ENCODE measurements around the gene FRMD4A. TPM values are rescaled to one million over a fixed set of nuclear protein-coding genes. Genes with fewer than 3 reads are reported as not detected.

FRMD4A gene
- total RNA-seq, 1 donor from 2014 or later, result 34.6 TPM

DNA sequence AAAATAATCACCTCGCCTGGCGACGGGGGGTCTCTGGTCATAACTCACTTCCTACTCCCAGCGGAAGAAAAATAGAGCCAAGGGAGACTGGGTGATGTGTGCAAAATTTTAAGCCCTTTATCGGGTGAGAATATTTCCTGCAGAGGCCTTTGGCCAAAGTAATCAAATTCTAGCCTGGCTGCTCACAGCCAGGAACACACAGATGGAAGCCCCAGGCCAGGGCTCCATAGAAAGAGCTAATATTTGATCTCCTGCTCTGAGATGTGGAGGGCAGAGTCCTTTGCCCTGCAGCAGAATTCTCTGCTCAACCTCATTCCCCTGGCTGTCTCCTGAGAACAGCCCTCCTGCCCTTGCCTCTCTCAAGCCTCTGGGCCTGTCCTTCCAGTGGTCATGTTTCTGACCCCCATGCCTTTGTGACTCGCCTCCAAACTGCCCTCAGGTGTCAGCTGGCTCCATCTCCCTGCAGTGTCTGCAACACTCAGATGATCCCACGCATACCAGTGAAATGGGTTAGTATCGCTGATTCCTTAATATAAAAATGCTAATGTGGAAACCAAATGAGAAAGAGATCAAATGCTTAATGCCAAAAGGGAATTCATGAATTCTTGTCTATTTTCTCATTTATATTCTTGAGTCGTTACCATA lies 34.5 kb downstream of the FRMD4A start:
- no peak overlapping the region for H3K4me3 ChIP-seq (ENCODE audit: low read depth, low read length)
- DNase-seq (ENCODE audit: low read depth), result no peak
- TF ChIP-seq, protein P1, sequence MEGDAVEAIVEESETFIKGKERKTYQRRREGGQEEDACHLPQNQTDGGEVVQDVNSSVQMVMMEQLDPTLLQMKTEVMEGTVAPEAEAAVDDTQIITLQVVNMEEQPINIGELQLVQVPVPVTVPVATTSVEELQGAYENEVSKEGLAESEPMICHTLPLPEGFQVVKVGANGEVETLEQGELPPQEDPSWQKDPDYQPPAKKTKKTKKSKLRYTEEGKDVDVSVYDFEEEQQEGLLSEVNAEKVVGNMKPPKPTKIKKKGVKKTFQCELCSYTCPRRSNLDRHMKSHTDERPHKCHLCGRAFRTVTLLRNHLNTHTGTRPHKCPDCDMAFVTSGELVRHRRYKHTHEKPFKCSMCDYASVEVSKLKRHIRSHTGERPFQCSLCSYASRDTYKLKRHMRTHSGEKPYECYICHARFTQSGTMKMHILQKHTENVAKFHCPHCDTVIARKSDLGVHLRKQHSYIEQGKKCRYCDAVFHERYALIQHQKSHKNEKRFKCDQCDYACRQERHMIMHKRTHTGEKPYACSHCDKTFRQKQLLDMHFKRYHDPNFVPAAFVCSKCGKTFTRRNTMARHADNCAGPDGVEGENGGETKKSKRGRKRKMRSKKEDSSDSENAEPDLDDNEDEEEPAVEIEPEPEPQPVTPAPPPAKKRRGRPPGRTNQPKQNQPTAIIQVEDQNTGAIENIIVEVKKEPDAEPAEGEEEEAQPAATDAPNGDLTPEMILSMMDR (conservative IDR thresholded peaks at IDR 0.05; ENCODE audit: low read depth, low read length), result no peak

DNA sequence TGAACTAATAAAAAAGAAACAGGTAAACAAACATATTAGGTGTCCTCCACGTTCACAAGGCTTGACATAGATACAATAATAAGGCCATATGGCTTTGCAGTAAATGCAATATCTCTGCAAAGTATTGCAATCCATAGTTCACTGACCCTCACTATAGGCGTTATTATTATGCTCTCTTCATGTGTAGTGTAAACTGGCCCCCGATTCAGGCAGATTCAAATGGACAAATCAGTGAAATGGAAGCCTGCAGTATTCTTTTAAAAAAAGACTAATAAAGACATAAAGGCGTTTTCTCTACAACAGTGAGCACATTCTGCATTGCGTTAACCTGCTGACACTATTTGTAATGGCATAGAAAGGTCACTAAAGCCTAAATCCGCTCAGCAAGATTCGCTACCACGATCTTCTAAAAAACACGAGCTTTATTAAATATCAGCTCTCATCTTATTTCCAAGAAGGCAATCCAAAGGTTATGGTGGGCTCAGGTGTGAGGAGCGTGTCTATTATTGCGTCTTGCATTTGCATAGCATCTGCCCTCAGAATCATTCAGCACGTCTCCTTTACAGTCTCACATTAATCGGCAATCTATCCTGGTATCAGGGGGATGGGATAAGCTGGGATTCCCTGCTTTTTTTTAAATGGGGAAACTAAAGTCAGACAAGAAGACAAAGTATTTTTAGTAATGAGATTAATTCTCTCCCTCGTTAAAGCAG lies 36.2 kb downstream of the FRMD4A start:
- TF ChIP-seq, protein P1 (conservative IDR thresholded peaks at IDR 0.05; ENCODE audit: low read depth, low read length), result no peak
- H3K4me3 ChIP-seq (ENCODE audit: low read depth, low read length), result no peak overlapping the region
- no peak for DNase-seq (ENCODE audit: low read depth)

DNA sequence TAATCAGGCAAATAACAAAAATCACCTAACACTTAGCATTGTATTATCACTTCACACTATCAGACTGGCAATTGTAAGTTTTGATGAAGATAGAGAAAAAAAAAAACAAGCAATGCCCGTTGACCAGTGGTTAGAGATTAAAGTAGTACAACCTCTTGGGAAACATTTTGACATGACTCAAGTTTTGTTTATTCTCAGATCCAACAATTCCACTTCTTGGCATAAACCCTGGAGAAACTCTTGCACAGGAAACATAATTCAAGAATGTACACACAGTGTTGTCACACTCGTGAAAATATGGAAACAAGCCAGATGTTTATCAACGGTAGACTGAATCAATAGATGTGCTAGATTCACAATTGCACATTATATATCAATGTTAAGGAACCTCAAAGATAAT lies 37.2 kb downstream of the FRMD4A start:
- TF ChIP-seq, protein P1 (conservative IDR thresholded peaks at IDR 0.05; ENCODE audit: low read depth, low read length), result no peak
- no peak for DNase-seq (ENCODE audit: low read depth)
- no peak overlapping the region for H3K4me3 ChIP-seq (ENCODE audit: low read depth, low read length)

DNA sequence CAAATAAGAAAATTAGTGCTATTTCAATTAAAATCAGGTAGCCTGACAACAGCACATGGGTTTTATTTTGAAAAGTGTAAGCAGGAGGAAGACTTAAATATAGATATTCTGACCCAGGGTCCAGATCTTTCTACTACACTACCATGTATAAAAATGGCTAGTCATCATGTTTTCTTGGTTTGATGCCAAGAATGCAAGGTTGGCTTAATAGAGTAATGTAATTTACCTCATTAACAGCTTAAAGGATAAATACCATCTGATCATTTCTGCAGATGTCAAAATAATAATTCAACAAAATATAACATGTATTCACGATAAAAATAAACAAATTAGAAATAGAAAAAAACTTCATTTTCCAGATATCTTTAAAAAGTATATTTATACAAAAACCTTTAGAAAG lies 39.4 kb downstream of the FRMD4A start:
- H3K4me3 ChIP-seq (ENCODE audit: low read depth, low read length), result no peak overlapping the region
- TF ChIP-seq, protein P1 (conservative IDR thresholded peaks at IDR 0.05; ENCODE audit: low read depth, low read length), result no peak
- no peak for DNase-seq (ENCODE audit: low read depth)

DNA sequence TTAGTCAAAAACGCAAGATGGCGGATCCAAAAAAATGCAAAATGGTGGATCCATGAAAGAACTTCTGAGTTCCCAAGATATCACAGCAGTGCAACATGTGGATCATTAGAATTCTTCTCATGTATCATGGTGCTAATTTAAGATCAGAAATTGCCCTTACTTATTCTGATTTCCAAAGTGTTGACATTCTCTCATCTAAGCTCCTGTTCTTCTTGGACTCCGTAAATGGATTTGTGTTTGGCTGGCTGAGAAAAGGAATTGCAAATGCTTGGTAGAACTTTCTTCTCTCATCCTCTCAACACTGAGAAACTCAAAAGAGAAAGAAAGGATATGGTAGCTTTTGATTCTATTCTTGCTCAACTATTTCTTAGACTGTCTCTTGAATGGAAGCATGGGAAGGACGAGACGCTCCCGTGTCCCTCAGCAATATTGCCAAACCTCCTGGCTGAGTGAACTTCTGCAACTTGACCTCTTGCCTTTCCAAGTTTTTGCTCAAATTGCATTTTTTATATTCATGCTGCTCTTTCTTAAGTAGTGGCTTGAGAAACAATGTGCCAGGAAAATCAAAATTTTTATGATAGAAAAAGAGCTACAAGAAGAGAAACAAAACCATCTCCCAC lies 44.7 kb downstream of the FRMD4A start:
- no peak for DNase-seq (ENCODE audit: low read depth)
- H3K4me3 ChIP-seq (ENCODE audit: low read depth, low read length), result no peak overlapping the region
- TF ChIP-seq, protein P1 (conservative IDR thresholded peaks at IDR 0.05; ENCODE audit: low read depth, low read length), result no peak

DNA sequence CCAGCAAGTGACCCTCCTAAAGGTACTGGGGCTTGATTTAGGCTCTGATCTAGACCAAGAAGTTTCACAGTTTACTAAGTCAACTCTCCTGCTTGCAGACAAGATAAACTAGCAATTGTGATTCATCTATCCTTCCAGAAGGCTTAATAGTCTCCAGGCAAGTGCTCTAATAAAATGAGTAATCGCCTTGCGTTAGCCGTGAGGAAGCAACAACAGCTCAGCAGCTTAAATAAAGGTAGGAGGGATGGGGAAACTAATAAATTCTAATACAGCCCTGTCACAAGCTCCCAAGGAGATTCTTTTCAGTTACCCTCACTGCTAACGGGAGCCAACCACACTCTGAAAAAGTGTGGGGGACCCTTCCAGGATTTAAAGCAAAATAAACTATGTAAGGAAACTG lies 48.4 kb downstream of the FRMD4A start:
- DNase-seq (ENCODE audit: low read depth), result no peak
- H3K4me3 ChIP-seq (ENCODE audit: low read depth, low read length), result no peak overlapping the region
- TF ChIP-seq, protein P1 (conservative IDR thresholded peaks at IDR 0.05; ENCODE audit: low read depth, low read length), result no peak

All from epithelial cell of proximal tubule (primary cell).